ENCODE results near the gene CD2. TPM values are rescaled to one million over a fixed set of nuclear protein-coding genes. Genes with fewer than 3 reads are reported as not detected.

Gene CD2
- total and polyA plus RNA-seq, 2 donors (not counting 1 experiment from before 2014, with no cell fraction given), result not detected

GRCh38 chr1:116759636-116760035 is 5.4 kb downstream of the CD2 start:
- Histone ChIP-seq H3K9me3 (ENCODE audit: control insufficient read depth, insufficient read depth, low read depth, low read length) (no peaks in the 10 kb centered on the region), H3K4me1 (ENCODE audit: control insufficient read depth, extremely low read depth, insufficient read depth, low read length) (no peaks in the 10 kb centered on the region), H3K4me3 (replicated peaks in 1 of 4; ENCODE audit: control extremely low read depth in 1 of 4, insufficient read depth in 1 of 4, low read depth in 3 of 4, low read length in 4 of 4) (no peak overlapping the region), H2AFZ (ENCODE audit: low read length) (no peak overlapping the region), H3K79me2 (ENCODE audit: control insufficient read depth, insufficient read depth, low read length) (no peaks in the 10 kb centered on the region), H3K27ac (ENCODE audit: insufficient read depth, low read length) (no peak overlapping the region), H3K9ac (ENCODE audit: insufficient read depth, low read length) (no peak overlapping the region), H3K27me3 (ENCODE audit: control insufficient read depth, insufficient read depth, low read length) (no peaks in the 10 kb centered on the region), H3K4me2 (ENCODE audit: extremely low read depth, insufficient read depth, low read length) (no peak overlapping the region), H4K20me1 (ENCODE audit: control insufficient read depth, extremely low read depth, insufficient read depth, low read length) (no peaks in the 10 kb centered on the region), H3K36me3 (ENCODE audit: control insufficient read depth, insufficient read depth, low read length) (no peaks in the 10 kb centered on the region)
- TF ChIP-seq EZH2 (IDR thresholded peaks at IDR 0.05; ENCODE audit: low read length, missing control alignments) (no peak), CTCF (conservative IDR thresholded peaks at IDR 0.05 in 1 of 2, IDR thresholded peaks at IDR 0.05 in 1 of 2; ENCODE audit: low read depth in 1 of 2, low read length in 2 of 2) (no peak)
- DNase-seq (ENCODE audit: low read depth in 2 of 2), result no peak

GRCh38 chr1:116760487-116760886 is 6.3 kb downstream of the CD2 start:
- no peaks in the 10 kb centered on the region for H3K27me3 ChIP-seq (ENCODE audit: control insufficient read depth, insufficient read depth, low read length)
- no peaks in the 10 kb centered on the region for H3K36me3 ChIP-seq (ENCODE audit: control insufficient read depth, insufficient read depth, low read length)
- no peaks in the 10 kb centered on the region for H3K4me1 ChIP-seq (ENCODE audit: control insufficient read depth, extremely low read depth, insufficient read depth, low read length)
- no peaks in the 10 kb centered on the region for H3K79me2 ChIP-seq (ENCODE audit: control insufficient read depth, insufficient read depth, low read length)
- TF ChIP-seq CTCF (conservative IDR thresholded peaks at IDR 0.05 in 1 of 2, IDR thresholded peaks at IDR 0.05 in 1 of 2; ENCODE audit: low read depth in 1 of 2, low read length in 2 of 2), result no peak
- TF ChIP-seq EZH2 (IDR thresholded peaks at IDR 0.05; ENCODE audit: low read length, missing control alignments), result no peak
- H4K20me1 ChIP-seq (ENCODE audit: control insufficient read depth, extremely low read depth, insufficient read depth, low read length), result no peaks in the 10 kb centered on the region
- H3K4me3 ChIP-seq (replicated peaks in 1 of 4; ENCODE audit: control extremely low read depth in 1 of 4, insufficient read depth in 1 of 4, low read depth in 3 of 4, low read length in 4 of 4), result no peak overlapping the region
- H3K9ac ChIP-seq (ENCODE audit: insufficient read depth, low read length), result no peak overlapping the region
- H3K27ac ChIP-seq (ENCODE audit: insufficient read depth, low read length), result no peak overlapping the region
- H2AFZ ChIP-seq (ENCODE audit: low read length), result no peak overlapping the region
- no peak for DNase-seq (ENCODE audit: low read depth in 2 of 2)
- no peaks in the 10 kb centered on the region for H3K9me3 ChIP-seq (ENCODE audit: control insufficient read depth, insufficient read depth, low read depth, low read length)
- no peak overlapping the region for H3K4me2 ChIP-seq (ENCODE audit: extremely low read depth, insufficient read depth, low read length)

- Histone ChIP-seq H3K36me3 (ENCODE audit: control insufficient read depth, insufficient read depth, low read length) (no peaks in the 10 kb centered on the region), H3K79me2 (ENCODE audit: control insufficient read depth, insufficient read depth, low read length) (no peaks in the 10 kb centered on the region), H4K20me1 (ENCODE audit: control insufficient read depth, extremely low read depth, insufficient read depth, low read length) (no peaks in the 10 kb centered on the region), H3K27ac (ENCODE audit: insufficient read depth, low read length) (no peak overlapping the region), H3K4me3 (replicated peaks in 1 of 4; ENCODE audit: control extremely low read depth in 1 of 4, insufficient read depth in 1 of 4, low read depth in 3 of 4, low read length in 4 of 4) (no peak overlapping the region), H3K27me3 (ENCODE audit: control insufficient read depth, insufficient read depth, low read length) (no peaks in the 10 kb centered on the region), H2AFZ (ENCODE audit: low read length) (no peak overlapping the region), H3K9me3 (ENCODE audit: control insufficient read depth, insufficient read depth, low read depth, low read length) (no peaks in the 10 kb centered on the region), H3K4me1 (ENCODE audit: control insufficient read depth, extremely low read depth, insufficient read depth, low read length) (no peaks in the 10 kb centered on the region), H3K4me2 (ENCODE audit: extremely low read depth, insufficient read depth, low read length) (no peak overlapping the region), H3K9ac (ENCODE audit: insufficient read depth, low read length) (no peak overlapping the region)
- DNase-seq (ENCODE audit: low read depth in 2 of 2), result no peak
- TF ChIP-seq EZH2 (IDR thresholded peaks at IDR 0.05; ENCODE audit: low read length, missing control alignments), result no peak
- no peak for TF ChIP-seq CTCF (conservative IDR thresholded peaks at IDR 0.05 in 1 of 2, IDR thresholded peaks at IDR 0.05 in 1 of 2; ENCODE audit: low read depth in 1 of 2, low read length in 2 of 2)
Measured at GRCh38 chr1:116760996-116761665, 6.9 kb downstream of the CD2 start.

Measured in fibroblast of lung (primary cell).